K562 (cell line): Measurements from ENCODE around the gene GRP. TPM values are rescaled to one million over a fixed set of nuclear protein-coding genes. Genes with fewer than 3 reads are reported as not detected.

Experiments
- ATAC-seq: fragments of 200-7000 bp; cut with Tn5 transposase; 3 replicates; pipeline ENCODE4 v1.9.1; 2020; ENCODE audit warnings: moderate library complexity
- BruUV-seq: library from RNA; stranded (reverse); fragments of 400-500 nt; replicated peaks from 2 replicates; lab custom pipeline; 2021; lab: Mats Ljungman, UMichigan
- CTCF ChIA-PET: fragments of 300-600 bp; formaldehyde crosslinking; extraction: SDS; loops from one replicate; lab custom pipeline; 2021; ENCODE audit warnings: low intra/inter-chr PET ratio; lab: Yijun Ruan, JAX
- POLR2A ChIA-PET: fragments of 300-600, 350-650 bp; sonication (Branson Sonifier 250); formaldehyde crosslinking; extraction: SDS; loops from one replicate; lab custom pipeline; 2021; ENCODE audit warnings: antibody characterized with exemption, inconsistent platforms; lab: Yijun Ruan, JAX
- DNase-seq, 4 experiments: peaks; one replicate each; pipeline versions ENCODE4 v3.0.0 to v3.0.0-alpha.2; 2011 to 2018; ENCODE audit warnings: low spot score in 3 of 4, mixed read lengths in 3 of 4; ENCODE audit errors: extremely low read depth in 1 of 4
- FAIRE-seq: peaks from 2 replicates; lab custom pipeline; 2011; peaks lifted over from hg19 to GRCh38; lab: Jason Lieb, UNC
- H2AFZ ChIP-seq: 2 replicates; pipeline ENCODE4 v1.6.0; 2011; ENCODE audit warnings: low read depth, low read length, control low read depth, inconsistent platforms
- H3K27ac ChIP-seq: fragments of 200-600 bp; 3 replicates; pipeline ENCODE4 v1.8.0; 2011; ENCODE audit warnings: low read depth, mild to moderate bottlenecking, control low read depth, inconsistent platforms, low read length, moderate library complexity, mixed read lengths; ENCODE audit errors: extremely low read depth
- H3K27me3 ChIP-seq, 2 experiments: fragments of 300-600 bp in 1 of 2; 2 replicates in 1 of 2; 3 replicates in 1 of 2; pipeline versions ENCODE4 v1.6.0 to v1.8.0; 2011; ENCODE audit warnings: inconsistent platforms in 2 of 2, low read length in 2 of 2, mild to moderate bottlenecking in 1 of 2, mixed read lengths in 1 of 2, moderate library complexity in 1 of 2; ENCODE audit not compliant: control insufficient read depth in 2 of 2, insufficient read depth in 2 of 2
- H3K36me3 ChIP-seq: fragments of 300-600 bp; 3 replicates; pipeline ENCODE4 v1.8.0; 2011; ENCODE audit warnings: mild to moderate bottlenecking, low read length, inconsistent platforms; ENCODE audit not compliant: control insufficient read depth, insufficient read depth
- H3K4me1 ChIP-seq, 2 experiments: fragments of 200-600 bp in 1 of 2; replicated peaks in 1 of 2; 2 replicates in 1 of 2; 3 replicates in 1 of 2; pipeline versions ENCODE4 v1.5.1 to v1.8.0; 2011; ENCODE audit warnings: inconsistent platforms in 2 of 2, low read length in 2 of 2, mild to moderate bottlenecking in 1 of 2, mixed read lengths in 1 of 2, moderate library complexity in 1 of 2; ENCODE audit not compliant: control insufficient read depth in 2 of 2, insufficient read depth in 2 of 2
- H3K4me2 ChIP-seq: 2 replicates; pipeline ENCODE4 v1.6.1; 2011; ENCODE audit warnings: low read length, control low read depth, inconsistent platforms, mixed read lengths; ENCODE audit not compliant: insufficient read depth
- H3K4me3 ChIP-seq: fragments of 200-600 bp; sonication (generic), shearing (Covaris generic); 2 replicates; pipeline ENCODE4 v1.5.1; 2016; ENCODE audit warnings: control low read depth, inconsistent platforms
- H3K79me2 ChIP-seq: fragments of 200-600 bp; 3 replicates; pipeline ENCODE4 v1.8.0; 2011; ENCODE audit warnings: low read length, inconsistent platforms; ENCODE audit not compliant: control insufficient read depth, insufficient read depth
- H3K9ac ChIP-seq, 2 experiments: 2 replicates each; pipeline versions ENCODE4 v1.6.0 to v1.6.1; 2011; ENCODE audit warnings: low read depth in 2 of 2, low read length in 2 of 2, control low read depth in 1 of 2, inconsistent platforms in 1 of 2, mild to moderate bottlenecking in 1 of 2, mixed read lengths in 1 of 2; ENCODE audit not compliant: insufficient read depth in 1 of 2
- H3K9me1 ChIP-seq: one replicate; pipeline ENCODE4 v1.6.0; 2011; ENCODE audit warnings: inconsistent platforms, mild to moderate bottlenecking, low read length, moderate library complexity; ENCODE audit not compliant: control insufficient read depth, insufficient read depth
- H3K9me3 ChIP-seq: replicated peaks from 2 replicates; pipeline ENCODE4 v1.5.1; 2011; ENCODE audit warnings: low read depth, low read length, inconsistent platforms; ENCODE audit not compliant: control insufficient read depth, insufficient read depth
- H4K20me1 ChIP-seq: replicated peaks from 2 replicates; pipeline ENCODE4 v1.6.1; 2011; ENCODE audit warnings: low read length, inconsistent platforms, mixed read lengths; ENCODE audit not compliant: control insufficient read depth, insufficient read depth
- EWSR1 ChIP-seq: fragments of 450-650 bp; IDR thresholded peaks from 2 replicates; pipeline ENCODE4 v1.6.1; 2018; ENCODE audit warnings: borderline replicate concordance, mild to moderate bottlenecking, low read depth, moderate library complexity; ENCODE audit not compliant: partially characterized antibody
- ILF3 ChIP-seq: fragments of 450-650 bp; IDR thresholded peaks from 2 replicates; pipeline ENCODE4 v1.6.1; 2018; ENCODE audit warnings: antibody characterized with exemption, mild to moderate bottlenecking, moderate library complexity, borderline replicate concordance
- KLF16 ChIP-seq: IDR thresholded peaks from 2 replicates; pipeline ENCODE4 v1.6.1; 2016; ENCODE audit warnings: antibody characterized with exemption
- YBX1 ChIP-seq: fragments of 450-650 bp; IDR thresholded peaks from 2 replicates; pipeline ENCODE4 v1.7.1; 2016; ENCODE audit warnings: mild to moderate bottlenecking
- ZBTB7A ChIP-seq: IDR thresholded peaks from 2 replicates; pipeline ENCODE4 v1.6.1; 2011; ENCODE audit warnings: low read depth, mild to moderate bottlenecking, low read length, moderate library complexity, borderline replicate concordance; ENCODE audit not compliant: control insufficient read depth
- WGBS: fragments of 100-300 bp; shearing (Covaris generic); methylation state at CpG from one replicate; pipeline ENCODE4 v1.1.6; 2016; ENCODE audit warnings: low coverage, mixed read lengths; ENCODE audit not compliant: insufficient coverage; ENCODE audit errors: missing lambda C conversion rate; 5-methylcytosine and 5-hydroxymethylcytosine counted together
- in situ Hi-C: fragments of 300-500 bp; cut with MboI; formaldehyde crosslinking; loops from 4 replicates; pipeline ENCODE4 v1.15.0; 2018; ENCODE audit warnings: inconsistent platforms, mixed read lengths
- intact Hi-C: fragments of 100-400 bp; cut with micrococcal nuclease; formaldehyde crosslinking; loops from 2 replicates; pipeline ENCODE4 v1.14.2; 2022
- polyA plus RNA-seq, 8 experiments: library from polyadenylated mRNA; depleted of rRNA in 4 of 8; stranded (reverse) in 5 of 8; unstranded in 3 of 8; fragments of >200 nt; fragmentation: Nextera tagmentation in 2 of 8; fragmentation: Illumina TruSeq in 1 of 8; extraction: Ambion mirVana in 2 of 8; extraction: Trizol in 1 of 8; gene quantifications; 2 replicates each; pipeline versions ENCODE4 v1.2.1 to v1.2.3, GENCODE V29; 2011 to 2014; ENCODE audit warnings: inconsistent platforms in 1 of 8, missing spikeins in 1 of 8
- total RNA-seq, 7 experiments: library from RNA; depleted of rRNA in 6 of 7; stranded (reverse); fragments of >200 nt in 6 of 7; fragmentation: Illumina TruSeq in 2 of 7; extraction: Trizol in 2 of 7; gene quantifications; 2 replicates each; pipeline versions ENCODE4 v1.2.1 to v1.2.3, GENCODE V29; 2011 to 2021; ENCODE audit warnings: low replicate concordance in 1 of 7
- TF ChIP-seq, protein P1 (sequence below): fragments of 450-650 bp; IDR thresholded peaks from 2 replicates; pipeline ENCODE4 v1.6.1; 2017; ENCODE audit warnings: antibody characterized with exemption, mild to moderate bottlenecking
- TF ChIP-seq, protein P2 (sequence below): sonication (generic); formaldehyde crosslinking; IDR thresholded peaks from 2 replicates; pipeline ENCODE4 v1.8.0; 2023; ENCODE audit warnings: mild to moderate bottlenecking, missing genetic modification reagents

Gene GRP
- total and polyA plus RNA-seq, 9 of the 15 experiments (the other 6 are each of a cell fraction or from before 2014, with no cell fraction given), result 0.07 TPM; not detected in 8

GRCh38 chr18:59278793-59279192, 58.8 kb downstream of the GRP start (continued):
- TF ChIP-seq, protein P1, sequence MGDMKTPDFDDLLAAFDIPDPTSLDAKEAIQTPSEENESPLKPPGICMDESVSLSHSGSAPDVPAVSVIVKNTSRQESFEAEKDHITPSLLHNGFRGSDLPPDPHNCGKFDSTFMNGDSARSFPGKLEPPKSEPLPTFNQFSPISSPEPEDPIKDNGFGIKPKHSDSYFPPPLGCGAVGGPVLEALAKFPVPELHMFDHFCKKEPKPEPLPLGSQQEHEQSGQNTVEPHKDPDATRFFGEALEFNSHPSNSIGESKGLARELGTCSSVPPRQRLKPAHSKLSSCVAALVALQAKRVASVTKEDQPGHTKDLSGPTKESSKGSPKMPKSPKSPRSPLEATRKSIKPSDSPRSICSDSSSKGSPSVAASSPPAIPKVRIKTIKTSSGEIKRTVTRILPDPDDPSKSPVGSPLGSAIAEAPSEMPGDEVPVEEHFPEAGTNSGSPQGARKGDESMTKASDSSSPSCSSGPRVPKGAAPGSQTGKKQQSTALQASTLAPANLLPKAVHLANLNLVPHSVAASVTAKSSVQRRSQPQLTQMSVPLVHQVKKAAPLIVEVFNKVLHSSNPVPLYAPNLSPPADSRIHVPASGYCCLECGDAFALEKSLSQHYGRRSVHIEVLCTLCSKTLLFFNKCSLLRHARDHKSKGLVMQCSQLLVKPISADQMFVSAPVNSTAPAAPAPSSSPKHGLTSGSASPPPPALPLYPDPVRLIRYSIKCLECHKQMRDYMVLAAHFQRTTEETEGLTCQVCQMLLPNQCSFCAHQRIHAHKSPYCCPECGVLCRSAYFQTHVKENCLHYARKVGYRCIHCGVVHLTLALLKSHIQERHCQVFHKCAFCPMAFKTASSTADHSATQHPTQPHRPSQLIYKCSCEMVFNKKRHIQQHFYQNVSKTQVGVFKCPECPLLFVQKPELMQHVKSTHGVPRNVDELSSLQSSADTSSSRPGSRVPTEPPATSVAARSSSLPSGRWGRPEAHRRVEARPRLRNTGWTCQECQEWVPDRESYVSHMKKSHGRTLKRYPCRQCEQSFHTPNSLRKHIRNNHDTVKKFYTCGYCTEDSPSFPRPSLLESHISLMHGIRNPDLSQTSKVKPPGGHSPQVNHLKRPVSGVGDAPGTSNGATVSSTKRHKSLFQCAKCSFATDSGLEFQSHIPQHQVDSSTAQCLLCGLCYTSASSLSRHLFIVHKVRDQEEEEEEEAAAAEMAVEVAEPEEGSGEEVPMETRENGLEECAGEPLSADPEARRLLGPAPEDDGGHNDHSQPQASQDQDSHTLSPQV, result no peak
- TF ChIP-seq YBX1 (no peak), ZBTB7A (no peak), ILF3 (no peak), KLF16 (no peak), EWSR1 (no peak)

GRCh38 chr18:59279193-59279592, 59.2 kb downstream of the GRP start:
- 4% methylated on average over 3 of the region's 3 CpGs for WGBS
- TF ChIP-seq, protein P2, sequence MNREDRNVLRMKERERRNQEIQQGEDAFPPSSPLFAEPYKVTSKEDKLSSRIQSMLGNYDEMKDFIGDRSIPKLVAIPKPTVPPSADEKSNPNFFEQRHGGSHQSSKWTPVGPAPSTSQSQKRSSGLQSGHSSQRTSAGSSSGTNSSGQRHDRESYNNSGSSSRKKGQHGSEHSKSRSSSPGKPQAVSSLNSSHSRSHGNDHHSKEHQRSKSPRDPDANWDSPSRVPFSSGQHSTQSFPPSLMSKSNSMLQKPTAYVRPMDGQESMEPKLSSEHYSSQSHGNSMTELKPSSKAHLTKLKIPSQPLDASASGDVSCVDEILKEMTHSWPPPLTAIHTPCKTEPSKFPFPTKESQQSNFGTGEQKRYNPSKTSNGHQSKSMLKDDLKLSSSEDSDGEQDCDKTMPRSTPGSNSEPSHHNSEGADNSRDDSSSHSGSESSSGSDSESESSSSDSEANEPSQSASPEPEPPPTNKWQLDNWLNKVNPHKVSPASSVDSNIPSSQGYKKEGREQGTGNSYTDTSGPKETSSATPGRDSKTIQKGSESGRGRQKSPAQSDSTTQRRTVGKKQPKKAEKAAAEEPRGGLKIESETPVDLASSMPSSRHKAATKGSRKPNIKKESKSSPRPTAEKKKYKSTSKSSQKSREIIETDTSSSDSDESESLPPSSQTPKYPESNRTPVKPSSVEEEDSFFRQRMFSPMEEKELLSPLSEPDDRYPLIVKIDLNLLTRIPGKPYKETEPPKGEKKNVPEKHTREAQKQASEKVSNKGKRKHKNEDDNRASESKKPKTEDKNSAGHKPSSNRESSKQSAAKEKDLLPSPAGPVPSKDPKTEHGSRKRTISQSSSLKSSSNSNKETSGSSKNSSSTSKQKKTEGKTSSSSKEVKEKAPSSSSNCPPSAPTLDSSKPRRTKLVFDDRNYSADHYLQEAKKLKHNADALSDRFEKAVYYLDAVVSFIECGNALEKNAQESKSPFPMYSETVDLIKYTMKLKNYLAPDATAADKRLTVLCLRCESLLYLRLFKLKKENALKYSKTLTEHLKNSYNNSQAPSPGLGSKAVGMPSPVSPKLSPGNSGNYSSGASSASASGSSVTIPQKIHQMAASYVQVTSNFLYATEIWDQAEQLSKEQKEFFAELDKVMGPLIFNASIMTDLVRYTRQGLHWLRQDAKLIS (CRISPR knock-in tag), result no peak

More at GRCh38 chr18:59279193-59279592, 59.2 kb downstream of the GRP start:
- in situ Hi-C loops (no loop called here), intact Hi-C loops (no loop called here)
- H3K9ac ChIP-seq, result no peak overlapping the region
- no TSS peak for BruUV-seq
- no peaks in the 10 kb centered on the region for H3K79me2 ChIP-seq
- DNase-seq (no peak), FAIRE-seq (no peak), ATAC-seq (no peak)
- POLR2A ChIA-PET, result no interaction called here
- H2AFZ ChIP-seq, result no peak overlapping the region
- H3K9me1 ChIP-seq, result no peaks in the 10 kb centered on the region
- H3K4me2 ChIP-seq, result no peak overlapping the region
- CTCF ChIA-PET, result interaction anchor here (0.7 kb wide), 1 partner anchor 31 kb away, joined by 5 read pairs; no protein-coding TSS in a partner anchor
- H3K27me3 ChIP-seq, result peaks cover 3 to 19% of the 10 kb centered on the region in 2 experiments; a peak in 2 of 5 replicates
- no peaks in the 10 kb centered on the region for H3K9me3 ChIP-seq
- no peaks in the 10 kb centered on the region for H4K20me1 ChIP-seq
- H3K36me3 ChIP-seq, result no peaks in the 10 kb centered on the region
- H3K4me3 ChIP-seq, result no peak overlapping the region
- peaks cover 0 to under 1% of the 10 kb centered on the region in 2 experiments; a peak in 1 of 5 replicates for H3K4me1 ChIP-seq
- H3K27ac ChIP-seq, result no peak overlapping the region
